IMR-90 (cell line): ENCODE data around the gene FGF12. TPM values are rescaled to one million over a fixed set of nuclear protein-coding genes. Genes with fewer than 3 reads are reported as not detected.

Experiments
- ATAC-seq: fragments of 200-7000 bp; cut with Tn5 transposase; 2 replicates; pipeline ENCODE4 v1.9.1; 2020; ENCODE audit warnings: low read depth, mild to moderate bottlenecking, moderate library complexity
- BruUV-seq: library from RNA; stranded (reverse); fragments of 400-500 nt; replicated peaks from 2 replicates; lab custom pipeline; 2021; lab: Mats Ljungman, UMichigan
- CTCF ChIA-PET: fragments of 300-600 bp; formaldehyde crosslinking; extraction: SDS; loops from one replicate; lab custom pipeline; 2021; ENCODE audit warnings: antibody characterized with exemption; lab: Yijun Ruan, JAX
- POLR2A ChIA-PET: fragments of 300-600 bp; sonication (Branson Sonifier 250); formaldehyde crosslinking; loops from one replicate; lab custom pipeline; 2022; ENCODE audit warnings: antibody characterized with exemption; ENCODE audit not compliant: unreplicated experiment; lab: Charles Lee
- DNase-seq: peaks from one replicate; pipeline ENCODE4 v3.0.0; 2013
- H2AFZ ChIP-seq: replicated peaks from 2 replicates; pipeline ENCODE3; 2013; ENCODE audit warnings: low read length, mild to moderate bottlenecking; ENCODE audit not compliant: poor library complexity
- H2AK5ac ChIP-seq: 2 replicates; pipeline ENCODE4 v1.6.1; 2013; ENCODE audit warnings: low read depth, low read length, inconsistent platforms
- H2AK9ac ChIP-seq: replicated peaks from 2 replicates; pipeline ENCODE3; 2013; ENCODE audit warnings: mild to moderate bottlenecking, low read depth, low read length, moderate library complexity; ENCODE audit not compliant: poor library complexity
- H2BK120ac ChIP-seq: 2 replicates; pipeline ENCODE4 v1.6.1; 2013; ENCODE audit warnings: low read depth, low read length, inconsistent platforms
- H2BK15ac ChIP-seq: 3 replicates; pipeline ENCODE4 v1.6.1; 2013; ENCODE audit warnings: low read depth, low read length, inconsistent platforms
- H2BK20ac ChIP-seq: 2 replicates; pipeline ENCODE4 v1.6.1; 2013; ENCODE audit warnings: low read depth, mild to moderate bottlenecking, inconsistent platforms, low read length, moderate library complexity
- H2BK5ac ChIP-seq: 2 replicates; pipeline ENCODE4 v1.6.1; 2013; ENCODE audit warnings: mild to moderate bottlenecking, low read depth, low read length, inconsistent platforms; ENCODE audit not compliant: poor library complexity, severe bottlenecking
- H3K14ac ChIP-seq: replicated peaks from 2 replicates; pipeline ENCODE4 v1.6.1; 2013; ENCODE audit warnings: low read depth, low read length, inconsistent platforms
- H3K18ac ChIP-seq: 2 replicates; pipeline ENCODE4 v1.6.1; 2013; ENCODE audit warnings: low read depth, low read length, control low read depth
- H3K23ac ChIP-seq: 2 replicates; pipeline ENCODE4 v1.6.1; 2013; ENCODE audit warnings: low read depth, low read length, inconsistent platforms
- H3K27ac ChIP-seq: 2 replicates; pipeline ENCODE4 v1.5.1; 2013; ENCODE audit warnings: mild to moderate bottlenecking, control low read depth, low read length; ENCODE audit not compliant: insufficient read depth
- H3K27me3 ChIP-seq: 2 replicates; pipeline ENCODE4 v1.6.1; 2013; ENCODE audit warnings: low read length; ENCODE audit not compliant: control insufficient read depth, insufficient read depth
- H3K36me3 ChIP-seq: 2 replicates; pipeline ENCODE4 v1.6.1; 2013; ENCODE audit warnings: low read length, mixed read lengths; ENCODE audit not compliant: control insufficient read depth, insufficient read depth
- H3K4ac ChIP-seq: 2 replicates; pipeline ENCODE4 v1.6.1; 2013; ENCODE audit warnings: low read depth, low read length, inconsistent platforms
- H3K4me1 ChIP-seq: 2 replicates; pipeline ENCODE4 v1.6.1; 2013; ENCODE audit warnings: low read length, mixed read lengths; ENCODE audit not compliant: control insufficient read depth, insufficient read depth
- H3K4me2 ChIP-seq: 2 replicates; pipeline ENCODE4 v1.6.1; 2013; ENCODE audit warnings: low read depth, mild to moderate bottlenecking, control low read depth, low read length, moderate library complexity
- H3K4me3 ChIP-seq: 2 replicates; pipeline ENCODE4 v1.5.1; 2013; ENCODE audit warnings: low read depth, mild to moderate bottlenecking, control low read depth, low read length, moderate library complexity; ENCODE audit not compliant: insufficient read depth
- H3K56ac ChIP-seq: 2 replicates; pipeline ENCODE4 v1.6.1; 2013; ENCODE audit warnings: low read length, inconsistent platforms; ENCODE audit not compliant: insufficient read depth; ENCODE audit errors: extremely low read depth
- H3K79me1 ChIP-seq, 2 experiments: 2 replicates each; pipeline ENCODE4 v1.6.1; 2013; ENCODE audit warnings: low read length in 2 of 2, inconsistent platforms in 1 of 2, low read depth in 1 of 2
- H3K9ac ChIP-seq: 2 replicates; pipeline ENCODE4 v1.6.1; 2013; ENCODE audit warnings: low read depth, low read length, control low read depth
- H3K9me1 ChIP-seq: 2 replicates; pipeline ENCODE4 v1.6.1; 2013; ENCODE audit warnings: low read length, inconsistent platforms; ENCODE audit not compliant: insufficient read depth
- H3K9me3 ChIP-seq: 2 replicates; pipeline ENCODE4 v1.6.1; 2013; ENCODE audit warnings: low read length; ENCODE audit not compliant: control insufficient read depth, insufficient read depth
- H4K20me1 ChIP-seq: 2 replicates; pipeline ENCODE4 v1.6.1; 2013; ENCODE audit warnings: low read length, inconsistent platforms; ENCODE audit not compliant: insufficient read depth
- H4K5ac ChIP-seq: 2 replicates; pipeline ENCODE4 v1.6.1; 2013; ENCODE audit warnings: mild to moderate bottlenecking, low read depth, low read length, control low read depth
- H4K8ac ChIP-seq, 2 experiments: 2 replicates each; pipeline ENCODE4 v1.6.1; 2013; ENCODE audit warnings: low read depth in 2 of 2, low read length in 2 of 2, control low read depth in 1 of 2, inconsistent platforms in 1 of 2
- H4K91ac ChIP-seq: 2 replicates; pipeline ENCODE4 v1.6.1; 2013; ENCODE audit warnings: low read depth, low read length, inconsistent platforms; ENCODE audit not compliant: insufficient read depth
- BHLHE40 ChIP-seq: fragments of 150-350 bp; IDR thresholded peaks from 2 replicates; pipeline ENCODE4 v1.6.1; 2016; ENCODE audit warnings: mild to moderate bottlenecking, low read depth, low read length
- CEBPB ChIP-seq: IDR thresholded peaks from 2 replicates; pipeline ENCODE4 v1.6.1; 2012; ENCODE audit warnings: low read depth, low read length, improper control_type of control experiment
- CTCF ChIP-seq: conservative IDR thresholded peaks from 2 replicates; pipeline ENCODE4 v1.5.1; 2012; ENCODE audit warnings: mild to moderate bottlenecking, low read depth, low read length, improper control_type of control experiment
- ELK1 ChIP-seq: fragments of 150-350 bp; IDR thresholded peaks from 2 replicates; pipeline ENCODE4 v1.6.1; 2016; ENCODE audit warnings: low read depth, mild to moderate bottlenecking, low read length, moderate library complexity, borderline replicate concordance
- FOS ChIP-seq: fragments of 150-350 bp; IDR thresholded peaks from 2 replicates; pipeline ENCODE4 v1.6.1; 2016; ENCODE audit warnings: low read depth, low read length
- MAFK ChIP-seq: IDR thresholded peaks from 2 replicates; pipeline ENCODE4 v1.6.1; 2012; ENCODE audit warnings: low read depth, low read length, improper control_type of control experiment
- MAZ ChIP-seq: IDR thresholded peaks from 2 replicates; pipeline ENCODE4 v1.6.1; 2012; ENCODE audit warnings: low read depth, mild to moderate bottlenecking, low read length, improper control_type of control experiment, moderate library complexity, borderline replicate concordance
- MXI1 ChIP-seq: IDR thresholded peaks from 2 replicates; pipeline ENCODE4 v1.6.1; 2012; ENCODE audit warnings: low read depth, mild to moderate bottlenecking, low read length, moderate library complexity, borderline replicate concordance
- NFE2L2 ChIP-seq: fragments of 150-350 bp; IDR thresholded peaks from 2 replicates; pipeline ENCODE4 v1.6.1; 2016; ENCODE audit warnings: low read depth, mild to moderate bottlenecking, low read length
- POLR2A ChIP-seq: IDR thresholded peaks from 2 replicates; pipeline ENCODE4 v1.6.1; 2012; ENCODE audit warnings: mild to moderate bottlenecking, low read depth, low read length
- RAD21 ChIP-seq: IDR thresholded peaks from 2 replicates; pipeline ENCODE4 v1.6.1; 2012; ENCODE audit warnings: low read length, improper control_type of control experiment
- RCOR1 ChIP-seq: IDR thresholded peaks from 2 replicates; pipeline ENCODE4 v1.6.1; 2012; ENCODE audit warnings: mild to moderate bottlenecking, low read length, improper control_type of control experiment; ENCODE audit not compliant: insufficient replicate concordance
- SMC3 ChIP-seq: fragments of 150-350 bp; IDR thresholded peaks from 2 replicates; pipeline ENCODE4 v1.6.1; 2016; ENCODE audit warnings: low read depth, mild to moderate bottlenecking, antibody characterized with exemption, low read length, moderate library complexity
- WGBS, 2 experiments: methylation state at CpG; one replicate each; pipeline versions ENCODE4 v1.1.5 to v1.1.7; 2013; ENCODE audit warnings: missing lambda C conversion rate in 2 of 2; ENCODE audit not compliant: insufficient read length in 1 of 2; ENCODE audit errors: extremely low coverage in 2 of 2; 5-methylcytosine and 5-hydroxymethylcytosine counted together
- dilution Hi-C: fragments of 300-500 bp; cut with HindIII; formaldehyde crosslinking; loops from one replicate; pipeline ENCODE4 v1.14.3; 2018; ENCODE audit warnings: low sequenced_read_pairs; ENCODE audit not compliant: unreplicated experiment
- in situ Hi-C: fragments of 300-500 bp; cut with MboI; formaldehyde crosslinking; loops from 3 replicates; pipeline ENCODE4 v1.14.3; 2019; ENCODE audit warnings: low sequenced_read_pairs, inconsistent platforms, mixed read lengths
- intact Hi-C: fragments of 100-400 bp; cut with micrococcal nuclease; formaldehyde crosslinking; loops from 2 replicates; pipeline ENCODE4 v1.10.0; 2022
- polyA plus RNA-seq, 3 experiments: library from polyadenylated mRNA; depleted of rRNA; stranded (reverse); fragments of >200 nt; gene quantifications; 2 replicates each; pipeline ENCODE4 v1.2.3, GENCODE V29; 2012; ENCODE audit warnings: low replicate concordance in 1 of 3
- total RNA-seq: library from RNA; depleted of rRNA; stranded (reverse); fragments of >200 nt; gene quantifications from 2 replicates; pipeline ENCODE4 v1.2.3, GENCODE V29; 2012

Gene FGF12
- total and polyA plus RNA-seq, 2 of the 4 experiments (the other 2 are of a cell fraction), result not detected

- Histone ChIP-seq H3K79me1 (no peaks in the 10 kb centered on the region), H4K20me1 (no peaks in the 10 kb centered on the region), H3K9me1 (no peaks in the 10 kb centered on the region), H3K9me3 (peaks cover 1% of the 10 kb centered on the region), H4K91ac (no peak overlapping the region), H2BK20ac (no peak overlapping the region), H3K27me3 (no peaks in the 10 kb centered on the region), H2AFZ (no peak overlapping the region), H3K14ac (no peak overlapping the region), H3K4me1 (no peaks in the 10 kb centered on the region), H3K36me3 (no peaks in the 10 kb centered on the region), H2BK120ac (no peak overlapping the region), H3K4me3 (no peak overlapping the region), H3K23ac (no peak overlapping the region), H2BK15ac (no peak overlapping the region), H3K18ac (no peak overlapping the region), H4K8ac (no peak overlapping the region), H2BK5ac (no peak overlapping the region), H3K4ac (no peak overlapping the region), H3K9ac (no peak overlapping the region), H4K5ac (no peak overlapping the region), H2AK5ac (no peak overlapping the region), H3K4me2 (no peak overlapping the region), H2AK9ac (no peak overlapping the region), H3K27ac (no peak overlapping the region), H3K56ac (no peak overlapping the region)
- no TSS peak for BruUV-seq
- in situ Hi-C loops (no loop called here), intact Hi-C loops (no loop called here), dilution Hi-C loops (no loop called here)
- CTCF ChIA-PET, result no interaction called here
- no CpG with 5 or more reads among the region's 3 CpGs for WGBS, 2 experiments
- TF ChIP-seq RAD21, result no peak
- TF ChIP-seq SMC3, result no peak
- TF ChIP-seq MAFK, result no peak
- TF ChIP-seq MXI1, result no peak
- no peak for TF ChIP-seq BHLHE40
- TF ChIP-seq RCOR1, result no peak
- TF ChIP-seq MAZ, result no peak
- TF ChIP-seq CEBPB, result no peak
- no peak for TF ChIP-seq CTCF
- TF ChIP-seq FOS, result no peak
- no peak for TF ChIP-seq POLR2A
- no peak for TF ChIP-seq ELK1
- no peak for TF ChIP-seq NFE2L2
- DNase-seq, result no peak
- POLR2A ChIA-PET, result no interaction called here
- no peak for ATAC-seq
Observed at GRCh38 chr3:192747746-192748145, 20.4 kb upstream of the FGF12 start.
